Type B pancreatic cell (in vitro differentiated cells): Measurements from ENCODE around the gene BTBD19. TPM values are rescaled to one million over a fixed set of nuclear protein-coding genes. Genes with fewer than 3 reads are reported as not detected.

Source experiments
- DNase-seq: peaks from one replicate; pipeline ENCODE4 v3.0.0; 2021; ENCODE audit warnings: mixed read lengths; ENCODE audit not compliant: unreplicated experiment; ENCODE audit errors: extremely low spot score
- H3K27ac Mint-ChIP-seq: 2 replicates; pipeline ENCODE4 v1.8.0; 2021; ENCODE audit warnings: mild to moderate bottlenecking, mixed read lengths
- H3K27me3 Mint-ChIP-seq: 2 replicates; pipeline ENCODE4 v1.8.0; 2021; ENCODE audit warnings: mixed read lengths
- H3K36me3 Mint-ChIP-seq: 2 replicates; pipeline ENCODE4 v1.8.0; 2021; ENCODE audit warnings: mixed read lengths
- H3K4me1 Mint-ChIP-seq: one replicate; pipeline ENCODE4 v1.8.0; 2021; ENCODE audit warnings: mixed read lengths; ENCODE audit not compliant: unreplicated experiment
- H3K4me3 Mint-ChIP-seq: 2 replicates; pipeline ENCODE4 v1.8.0; 2021; ENCODE audit warnings: mild to moderate bottlenecking, mixed read lengths
- H3K9me3 Mint-ChIP-seq: 2 replicates; pipeline ENCODE4 v1.8.0; 2021; ENCODE audit warnings: mixed read lengths
- CTCF ChIP-seq: fragments of 200-600 bp; sonication (generic); conservative IDR thresholded peaks from 2 replicates; pipeline ENCODE4 v1.5.0; 2021; ENCODE audit warnings: antibody characterized with exemption, mild to moderate bottlenecking
- total RNA-seq: library from RNA; stranded (reverse); gene quantifications from 2 replicates; pipeline ENCODE4 v1.2.1, GENCODE V29; 2021; ENCODE audit warnings: low replicate concordance

BTBD19 gene
- total RNA-seq, 1 donor from 2014 or later, result 10.3 TPM

GRCh38 chr1:44802306-44803061 is 5.8 kb upstream of the BTBD19 start:
- H3K4me1 Mint-ChIP-seq, result peaks cover 21% of the 10 kb centered on the region
- peaks cover 19% of the 10 kb centered on the region for H3K36me3 Mint-ChIP-seq
- DNase-seq, result no peak
- H3K27ac Mint-ChIP-seq, result peak overlapping the region; percentile 69
- peak overlapping the region; percentile 91 for H3K4me3 Mint-ChIP-seq
- TF ChIP-seq CTCF, result no peak
- H3K27me3 Mint-ChIP-seq, result no peaks in the 10 kb centered on the region
- H3K9me3 Mint-ChIP-seq, result no peaks in the 10 kb centered on the region

- Mint-ChIP-seq H3K27me3 (no peaks in the 10 kb centered on the region), H3K36me3 (peaks cover 19% of the 10 kb centered on the region), H3K27ac (peak overlapping the region; percentile 43), H3K4me1 (peaks cover 26% of the 10 kb centered on the region), H3K4me3 (peak overlapping the region; percentile 57), H3K9me3 (no peaks in the 10 kb centered on the region)
- no peak for TF ChIP-seq CTCF
- DNase-seq, result no peak
Measured at GRCh38 chr1:44803062-44803311, 5.3 kb upstream of the BTBD19 start.

GRCh38 chr1:44803312-44804095 is 4.8 kb upstream of the BTBD19 start:
- H3K4me1 Mint-ChIP-seq, result peaks cover 24% of the 10 kb centered on the region
- peaks cover 19% of the 10 kb centered on the region for H3K36me3 Mint-ChIP-seq
- TF ChIP-seq CTCF, result no peak
- H3K4me3 Mint-ChIP-seq, result peak overlapping the region; percentile 57
- H3K9me3 Mint-ChIP-seq, result no peaks in the 10 kb centered on the region
- no peaks in the 10 kb centered on the region for H3K27me3 Mint-ChIP-seq
- peak overlapping the region; percentile 43 for H3K27ac Mint-ChIP-seq
- no peak for DNase-seq

- Mint-ChIP-seq H3K4me3 (peak overlapping the region; percentile 20), H3K36me3 (peaks cover 19% of the 10 kb centered on the region), H3K9me3 (no peaks in the 10 kb centered on the region), H3K27ac (peak overlapping the region; percentile 62), H3K27me3 (no peaks in the 10 kb centered on the region), H3K4me1 (peaks cover 29% of the 10 kb centered on the region)
- no peak for TF ChIP-seq CTCF
- no peak for DNase-seq
Measured at GRCh38 chr1:44805311-44806024, 2.9 kb upstream of the BTBD19 start.

GRCh38 chr1:44806025-44806703 is 2.2 kb upstream of the BTBD19 start:
- no peak overlapping the region for H3K27ac Mint-ChIP-seq
- no peak overlapping the region for H3K4me3 Mint-ChIP-seq
- no peaks in the 10 kb centered on the region for H3K27me3 Mint-ChIP-seq
- H3K36me3 Mint-ChIP-seq, result peaks cover 19% of the 10 kb centered on the region
- peaks cover 35% of the 10 kb centered on the region for H3K4me1 Mint-ChIP-seq
- H3K9me3 Mint-ChIP-seq, result no peaks in the 10 kb centered on the region
- TF ChIP-seq CTCF, result no peak
- DNase-seq, result no peak
